Activated CD4-positive, alpha-beta T cell treated with anti-CD3 and anti-CD28 coated beads, Interleukin-2, amount 10 ng/mL, durations not matched to agents 24 days and 14 days (primary cell): Measurements from ENCODE around the gene ZNF281. TPM values are rescaled to one million over a fixed set of nuclear protein-coding genes. Genes with fewer than 3 reads are reported as not detected.

Source experiments
- DNase-seq: peaks from one replicate; pipeline ENCODE4 v3.0.0; 2022
- H3K27ac Mint-ChIP-seq: one replicate; pipeline ENCODE4 v1.8.0; 2022; ENCODE audit warnings: mild to moderate bottlenecking, mixed read lengths
- H3K27me3 Mint-ChIP-seq: one replicate; pipeline ENCODE4 v1.8.0; 2022; ENCODE audit warnings: mixed read lengths
- H3K36me3 Mint-ChIP-seq: one replicate; pipeline ENCODE4 v1.8.0; 2022; ENCODE audit warnings: low read depth, mild to moderate bottlenecking, mixed read lengths
- H3K4me1 Mint-ChIP-seq: one replicate; pipeline ENCODE4 v1.8.0; 2021; ENCODE audit warnings: mixed read lengths
- H3K4me3 Mint-ChIP-seq: one replicate; pipeline ENCODE4 v1.8.0; 2022; ENCODE audit warnings: mild to moderate bottlenecking, moderate library complexity, mixed read lengths
- H3K9me3 Mint-ChIP-seq: one replicate; pipeline ENCODE4 v1.8.0; 2021; ENCODE audit warnings: mixed read lengths
- intact Hi-C: fragments of 100-400 bp; cut with micrococcal nuclease; formaldehyde crosslinking; loops from one replicate; pipeline ENCODE4 v1.15.1; 2023
- total RNA-seq: library from RNA; stranded (reverse); gene quantifications from 2 replicates; pipeline ENCODE4 v1.2.3, GENCODE V29; 2022

The ZNF281 gene, protein sequence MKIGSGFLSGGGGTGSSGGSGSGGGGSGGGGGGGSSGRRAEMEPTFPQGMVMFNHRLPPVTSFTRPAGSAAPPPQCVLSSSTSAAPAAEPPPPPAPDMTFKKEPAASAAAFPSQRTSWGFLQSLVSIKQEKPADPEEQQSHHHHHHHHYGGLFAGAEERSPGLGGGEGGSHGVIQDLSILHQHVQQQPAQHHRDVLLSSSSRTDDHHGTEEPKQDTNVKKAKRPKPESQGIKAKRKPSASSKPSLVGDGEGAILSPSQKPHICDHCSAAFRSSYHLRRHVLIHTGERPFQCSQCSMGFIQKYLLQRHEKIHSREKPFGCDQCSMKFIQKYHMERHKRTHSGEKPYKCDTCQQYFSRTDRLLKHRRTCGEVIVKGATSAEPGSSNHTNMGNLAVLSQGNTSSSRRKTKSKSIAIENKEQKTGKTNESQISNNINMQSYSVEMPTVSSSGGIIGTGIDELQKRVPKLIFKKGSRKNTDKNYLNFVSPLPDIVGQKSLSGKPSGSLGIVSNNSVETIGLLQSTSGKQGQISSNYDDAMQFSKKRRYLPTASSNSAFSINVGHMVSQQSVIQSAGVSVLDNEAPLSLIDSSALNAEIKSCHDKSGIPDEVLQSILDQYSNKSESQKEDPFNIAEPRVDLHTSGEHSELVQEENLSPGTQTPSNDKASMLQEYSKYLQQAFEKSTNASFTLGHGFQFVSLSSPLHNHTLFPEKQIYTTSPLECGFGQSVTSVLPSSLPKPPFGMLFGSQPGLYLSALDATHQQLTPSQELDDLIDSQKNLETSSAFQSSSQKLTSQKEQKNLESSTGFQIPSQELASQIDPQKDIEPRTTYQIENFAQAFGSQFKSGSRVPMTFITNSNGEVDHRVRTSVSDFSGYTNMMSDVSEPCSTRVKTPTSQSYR
- total RNA-seq = 19.0 and 20.4 TPM in 2 replicates

DNA sequence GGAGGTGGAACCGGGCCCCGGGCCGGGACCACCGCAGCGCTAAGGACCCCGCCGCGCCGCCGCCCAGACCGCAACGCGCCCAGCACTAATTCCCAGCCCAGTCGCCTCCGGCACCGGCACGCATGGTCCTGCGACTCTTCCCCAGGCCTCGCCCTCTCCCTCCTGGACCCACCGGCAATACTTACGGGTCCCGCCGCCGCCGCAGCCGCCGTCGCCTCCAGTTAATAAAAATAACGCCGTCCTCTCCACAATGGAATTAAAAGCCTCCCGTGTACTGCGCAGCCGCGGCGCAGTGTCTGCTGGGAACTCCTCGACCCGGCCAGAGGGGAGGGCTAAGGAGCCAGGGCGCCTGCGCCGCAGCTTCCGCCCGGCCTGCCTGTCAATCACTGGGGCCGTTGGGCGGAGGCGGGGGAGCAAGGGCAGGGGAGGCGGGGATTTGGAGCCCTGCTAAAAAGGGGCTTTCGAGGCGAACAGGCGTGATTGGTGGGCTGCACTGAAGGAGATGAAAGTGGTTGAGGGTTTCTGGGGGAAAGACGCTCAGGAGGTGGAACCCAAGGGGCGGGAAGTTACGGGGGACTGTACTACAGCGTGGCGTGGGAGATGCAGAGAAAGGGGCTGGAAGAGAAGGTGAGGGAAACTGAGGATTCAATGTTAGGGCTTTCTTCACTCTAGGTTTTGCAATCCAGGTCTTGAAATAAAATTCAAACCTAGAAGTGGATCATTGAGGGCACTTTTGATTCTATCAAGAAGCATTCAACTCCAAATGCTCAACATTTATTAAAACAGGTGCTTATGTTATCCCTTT lies at the start of gene ZNF281:
Gene ZNF281, minus strand, starts transcription at position 276 of the 805 bp plus-strand sequence. CDS start 331 bp downstream, outside the sequence.
- H3K36me3 Mint-ChIP-seq = peaks cover 39% of the 10 kb centered on the region
- H3K9me3 Mint-ChIP-seq = no peaks in the 10 kb centered on the region
- H3K4me1 Mint-ChIP-seq = peaks cover 50% of the 10 kb centered on the region
- peak within 1 kb of the TSS; percentile 90 for H3K4me3 Mint-ChIP-seq
- intact Hi-C loops = loop anchor here (1.0 to 5.0 kb wide), 6 partner anchors 38 to 273 kb away; no protein-coding TSS in a partner anchor
- peak within 1 kb of the TSS; percentile 95 for H3K27ac Mint-ChIP-seq
- DNase-seq = peak; percentile 98
- H3K27me3 Mint-ChIP-seq = peaks cover 8% of the 10 kb centered on the region

- Mint-ChIP-seq H3K9me3 (no peaks in the 10 kb centered on the region), H3K36me3 (no peaks in the 10 kb centered on the region), H3K4me3 (no peak overlapping the region), H3K27me3 (peaks cover 4% of the 10 kb centered on the region), H3K4me1 (no peaks in the 10 kb centered on the region), H3K27ac (no peak overlapping the region)
- intact Hi-C loops = no loop called here
- DNase-seq = no peak
These were observed 48.9 kb upstream of the ZNF281 start for GRCh38 chr1:200458780-200459179.

DNA sequence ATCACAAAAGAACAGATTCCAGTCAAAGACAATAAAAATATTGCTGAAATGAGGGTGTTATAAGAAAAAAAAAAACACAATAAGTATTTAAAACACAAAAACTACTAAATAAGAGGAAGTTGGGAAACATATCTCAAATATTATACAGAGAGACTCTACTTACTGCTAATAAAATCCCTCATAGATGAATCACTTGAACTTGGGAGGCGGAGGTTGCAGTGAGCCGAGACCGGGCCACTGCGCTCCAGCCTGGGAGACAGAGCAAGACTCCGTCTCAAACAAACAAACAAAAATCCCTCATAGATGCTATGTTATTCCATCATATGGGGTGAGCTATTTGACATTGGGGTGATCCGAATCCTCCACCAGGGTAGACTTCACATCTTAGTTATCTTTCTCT lies 48.0 kb upstream of the ZNF281 start:
- no peak for DNase-seq
- Mint-ChIP-seq H3K9me3 (no peaks in the 10 kb centered on the region), H3K4me1 (peaks cover 6% of the 10 kb centered on the region), H3K27me3 (peaks cover 2% of the 10 kb centered on the region), H3K36me3 (no peaks in the 10 kb centered on the region), H3K4me3 (no peak overlapping the region), H3K27ac (no peak overlapping the region)
- intact Hi-C loops = no loop called here

DNA sequence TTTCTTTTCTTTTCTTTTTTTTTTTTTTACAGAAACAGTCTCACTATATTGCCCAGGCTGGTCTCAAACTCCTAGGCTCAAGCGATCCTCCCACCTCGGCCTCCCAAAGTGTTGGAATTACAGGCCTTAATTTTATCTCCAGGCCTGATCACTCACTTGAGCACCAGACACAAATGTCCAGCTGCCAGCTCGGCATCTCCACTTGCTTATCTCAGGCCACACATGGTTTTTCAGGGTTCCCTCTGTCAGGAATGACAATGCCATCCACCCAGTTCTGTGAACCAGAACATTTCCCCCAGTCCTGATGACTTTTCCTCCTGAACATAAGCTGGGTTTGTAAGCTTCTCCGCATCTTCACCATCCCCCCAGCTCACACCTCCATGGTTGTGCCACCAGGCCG lies 44.6 kb upstream of the ZNF281 start:
- Mint-ChIP-seq H3K9me3 (peaks cover 4% of the 10 kb centered on the region), H3K4me3 (no peak overlapping the region), H3K27ac (no peak overlapping the region), H3K4me1 (peaks cover 11% of the 10 kb centered on the region), H3K27me3 (no peaks in the 10 kb centered on the region), H3K36me3 (peaks cover 4% of the 10 kb centered on the region)
- intact Hi-C loops = no loop called here
- no peak for DNase-seq

DNA sequence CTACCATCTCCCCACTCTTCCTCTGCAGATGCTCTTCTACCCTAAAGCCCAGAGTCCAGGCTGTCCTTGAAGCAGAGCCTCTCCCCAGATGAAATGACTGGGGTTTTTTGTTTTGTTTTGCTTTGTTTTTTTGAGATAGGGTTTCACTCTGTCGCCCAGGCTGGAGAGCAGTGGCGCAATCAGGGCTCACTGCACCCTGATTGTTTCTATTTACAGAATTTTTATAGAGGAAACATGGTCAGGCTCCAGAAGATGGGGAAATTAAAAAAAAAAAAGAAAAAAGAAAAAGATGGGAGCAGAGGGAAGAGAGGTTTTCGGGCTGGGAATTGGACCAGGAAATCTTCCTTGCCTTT lies 43.7 kb upstream of the ZNF281 start:
- Mint-ChIP-seq H3K27me3 (no peaks in the 10 kb centered on the region), H3K9me3 (peaks cover 4% of the 10 kb centered on the region), H3K4me1 (peaks cover 12% of the 10 kb centered on the region), H3K27ac (no peak overlapping the region), H3K36me3 (peaks cover 4% of the 10 kb centered on the region), H3K4me3 (no peak overlapping the region)
- DNase-seq = no peak
- intact Hi-C loops = no loop called here

DNA sequence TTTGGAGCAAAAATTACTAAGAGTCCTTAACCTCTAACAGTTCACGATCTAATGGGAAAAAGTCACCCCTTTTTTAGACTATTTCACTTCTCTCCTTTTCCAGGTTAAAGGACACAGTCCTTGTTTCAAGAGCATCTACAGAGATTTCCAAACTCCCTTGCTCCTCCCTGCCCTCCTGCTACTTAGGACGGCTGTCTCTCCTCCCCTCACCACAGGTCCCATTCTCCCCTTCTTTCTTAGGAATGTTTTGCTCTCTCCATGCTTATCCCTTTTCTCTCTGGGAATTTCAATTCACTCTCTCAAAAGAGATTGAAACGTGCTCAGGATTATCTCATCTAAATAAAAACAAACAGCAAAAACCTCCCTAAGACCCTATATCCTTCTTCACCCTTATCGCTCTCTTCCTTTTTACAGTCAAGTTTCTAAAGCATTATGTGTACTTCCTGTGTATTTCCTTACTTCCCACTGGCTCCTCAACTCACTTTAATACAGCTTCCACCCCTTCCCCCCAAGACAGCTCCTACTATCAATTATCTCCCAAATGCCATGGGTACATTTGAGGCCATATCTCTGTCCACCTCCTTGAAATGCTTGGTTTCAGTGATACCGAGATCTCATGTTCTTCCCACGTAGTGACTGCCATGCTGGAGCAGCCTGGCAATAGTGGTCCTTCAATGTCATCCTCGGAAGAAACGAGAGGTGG lies 43.2 kb upstream of the ZNF281 start:
- DNase-seq = no peak
- Mint-ChIP-seq H3K36me3 (peaks cover 4% of the 10 kb centered on the region), H3K4me1 (peaks cover 17% of the 10 kb centered on the region), H3K9me3 (peaks cover 6% of the 10 kb centered on the region), H3K4me3 (no peak overlapping the region), H3K27ac (no peak overlapping the region), H3K27me3 (no peaks in the 10 kb centered on the region)
- intact Hi-C loops = no loop called here

DNA sequence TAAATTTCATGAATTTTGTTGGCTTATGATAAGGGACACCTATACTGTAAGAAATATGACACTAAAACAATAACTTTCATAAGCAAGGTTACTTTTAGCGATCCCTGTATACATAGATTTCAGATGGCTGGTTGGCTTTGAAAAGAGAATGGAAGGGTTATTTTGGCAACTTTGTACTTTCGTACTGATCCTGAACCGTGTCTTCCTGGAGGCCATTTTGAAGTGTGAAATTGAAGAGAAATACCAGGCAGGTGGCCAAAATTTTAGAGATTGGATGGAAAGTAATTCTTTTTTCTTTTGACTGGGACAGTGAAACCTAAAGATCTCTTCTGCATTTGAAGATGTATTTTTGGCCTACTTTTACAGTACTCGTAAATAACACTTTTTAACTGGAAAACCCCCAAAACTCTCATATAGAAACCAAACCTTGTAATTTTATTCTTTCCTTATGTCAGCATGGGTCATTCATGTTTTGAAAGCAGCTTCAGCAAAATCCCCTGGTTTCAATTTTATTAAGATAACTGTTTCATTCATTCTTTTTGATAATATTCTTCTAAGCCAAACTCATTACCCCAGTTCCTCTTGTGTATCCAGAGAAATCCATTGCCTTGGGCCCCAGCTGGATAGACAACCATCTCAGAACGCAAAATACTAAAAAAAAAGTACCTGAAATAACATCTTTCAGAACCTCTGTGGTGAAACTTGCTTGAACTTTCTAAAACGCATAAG lies 38.4 kb upstream of the ZNF281 start:
- DNase-seq = no peak
- H3K27me3 Mint-ChIP-seq = no peaks in the 10 kb centered on the region
- H3K36me3 Mint-ChIP-seq = peaks cover 5% of the 10 kb centered on the region
- peaks cover 10% of the 10 kb centered on the region for H3K9me3 Mint-ChIP-seq
- H3K4me1 Mint-ChIP-seq = peaks cover 38% of the 10 kb centered on the region
- intact Hi-C loops = loop anchor here (1.0 kb wide), 7 partner anchors 25 to 295 kb away; partner anchors contain the start of gene ZNF281
- peak overlapping the region; percentile 33 for H3K4me3 Mint-ChIP-seq
- peak overlapping the region; percentile 95 for H3K27ac Mint-ChIP-seq

DNA sequence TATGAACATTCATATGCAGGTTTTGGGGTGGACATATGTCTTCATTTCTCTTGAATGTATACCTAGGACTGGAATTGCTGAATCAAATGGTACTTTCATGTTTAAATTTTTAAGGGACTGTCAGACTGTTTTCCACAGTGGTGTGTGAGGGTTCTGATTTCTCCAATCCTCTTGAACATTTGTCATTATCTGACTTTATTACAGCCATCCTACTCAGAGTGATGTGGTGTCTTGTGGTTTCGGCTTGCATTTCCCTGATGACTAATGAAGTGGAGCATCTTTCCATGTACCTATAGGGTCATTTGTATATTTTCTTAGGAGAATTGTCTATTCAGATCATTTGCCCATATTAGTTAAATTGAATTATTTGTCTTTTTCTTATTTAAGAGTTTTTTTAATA lies 35.4 kb upstream of the ZNF281 start:
- DNase-seq = no peak
- peaks cover 5% of the 10 kb centered on the region for H3K36me3 Mint-ChIP-seq
- intact Hi-C loops = no loop called here
- peaks cover 34% of the 10 kb centered on the region for H3K4me1 Mint-ChIP-seq
- H3K27ac Mint-ChIP-seq = peak overlapping the region; percentile 69
- no peaks in the 10 kb centered on the region for H3K27me3 Mint-ChIP-seq
- peaks cover 10% of the 10 kb centered on the region for H3K9me3 Mint-ChIP-seq
- H3K4me3 Mint-ChIP-seq = peak overlapping the region; percentile 13

GRCh38 chr1:200444478-200444877 lies 34.6 kb upstream of the ZNF281 start:
- H3K9me3 Mint-ChIP-seq = peaks cover 6% of the 10 kb centered on the region
- peaks cover 30% of the 10 kb centered on the region for H3K4me1 Mint-ChIP-seq
- no peak overlapping the region for H3K4me3 Mint-ChIP-seq
- peaks cover 1% of the 10 kb centered on the region for H3K36me3 Mint-ChIP-seq
- H3K27ac Mint-ChIP-seq = peak overlapping the region; percentile 69
- DNase-seq = no peak
- intact Hi-C loops = no loop called here
- no peaks in the 10 kb centered on the region for H3K27me3 Mint-ChIP-seq

DNA sequence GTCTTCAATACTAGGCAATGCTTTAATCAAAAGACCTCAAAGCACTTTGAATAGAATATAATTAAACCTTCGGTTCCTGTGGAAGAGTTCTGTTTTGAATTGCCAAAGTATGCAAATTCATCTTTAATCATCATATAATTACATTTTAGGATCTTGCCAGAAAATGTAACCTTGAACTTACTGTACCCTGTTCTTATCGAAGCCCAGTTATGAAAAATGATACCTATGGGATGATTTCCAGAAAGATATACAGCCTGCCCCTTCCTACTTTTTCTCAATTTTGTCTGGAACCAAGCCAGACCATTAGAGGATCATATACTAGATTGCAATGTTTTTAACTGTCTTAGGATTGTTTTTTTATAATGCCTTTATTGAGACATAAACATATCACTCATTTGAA lies 34.0 kb upstream of the ZNF281 start:
- H3K27me3 Mint-ChIP-seq = no peaks in the 10 kb centered on the region
- intact Hi-C loops = no loop called here
- DNase-seq = no peak
- peaks cover 1% of the 10 kb centered on the region for H3K36me3 Mint-ChIP-seq
- peaks cover 11% of the 10 kb centered on the region for H3K9me3 Mint-ChIP-seq
- H3K27ac Mint-ChIP-seq = no peak overlapping the region
- peaks cover 29% of the 10 kb centered on the region for H3K4me1 Mint-ChIP-seq
- H3K4me3 Mint-ChIP-seq = no peak overlapping the region

- intact Hi-C loops = no loop called here
- no peak overlapping the region for H3K4me3 Mint-ChIP-seq
- peaks cover 6% of the 10 kb centered on the region for H3K9me3 Mint-ChIP-seq
- peaks cover 24% of the 10 kb centered on the region for H3K4me1 Mint-ChIP-seq
- no peak for DNase-seq
- H3K27ac Mint-ChIP-seq = no peak overlapping the region
- H3K36me3 Mint-ChIP-seq = peaks cover 1% of the 10 kb centered on the region
- H3K27me3 Mint-ChIP-seq = no peaks in the 10 kb centered on the region
These were observed 32.8 kb upstream of the ZNF281 start for GRCh38 chr1:200442537-200443156.

- H3K27me3 Mint-ChIP-seq = no peaks in the 10 kb centered on the region
- no peak for DNase-seq
- intact Hi-C loops = no loop called here
- no peak overlapping the region for H3K27ac Mint-ChIP-seq
- H3K36me3 Mint-ChIP-seq = peaks cover 1% of the 10 kb centered on the region
- H3K9me3 Mint-ChIP-seq = peaks cover 5% of the 10 kb centered on the region
- peaks cover 23% of the 10 kb centered on the region for H3K4me1 Mint-ChIP-seq
- H3K4me3 Mint-ChIP-seq = no peak overlapping the region
These were observed 32.2 kb upstream of the ZNF281 start for GRCh38 chr1:200442023-200442422.
